SU-DHL-6 (cell line): ENCODE data around the gene PLXNC1.
A peak's percentile ranks its signal among the peaks of the same experiment; 100 is the strongest.

Experiments
- H2AFZ ChIP-seq: fragments of 200-600 bp; sonication (generic); 2 replicates; pipeline ENCODE4 v1.6.1; 2014; ENCODE audit warnings: low read depth, mild to moderate bottlenecking, moderate library complexity, mixed read lengths, antibody characterized with exemption, low read length; ENCODE audit not compliant: severe bottlenecking
- H3F3A ChIP-seq: fragments of 200-600 bp; shearing (Covaris generic); 2 replicates; pipeline ENCODE4 v1.6.0; 2016; ENCODE audit warnings: antibody characterized with exemption, mild to moderate bottlenecking; ENCODE audit not compliant: insufficient read depth
- H3K27ac ChIP-seq: fragments of 200-600 bp; sonication (generic); 2 replicates; pipeline ENCODE4 v1.5.1; 2016; ENCODE audit warnings: low read depth, mild to moderate bottlenecking, low read length, moderate library complexity, mixed read lengths
- H3K27me3 ChIP-seq: fragments of 200-600 bp; sonication (generic), shearing (Covaris generic); 2 replicates; pipeline ENCODE4 v1.6.0; 2014; ENCODE audit warnings: mild to moderate bottlenecking, low read length
- H3K36me3 ChIP-seq: fragments of 200-600 bp; sonication (generic); 2 replicates; pipeline ENCODE4 v1.6.1; 2014; ENCODE audit warnings: mild to moderate bottlenecking, low read length, mixed read lengths
- H3K4me2 ChIP-seq: fragments of 300-600, 200-600 bp; shearing (Covaris generic), sonication (generic); 2 replicates; pipeline ENCODE4 v1.6.0; 2014; ENCODE audit warnings: low read length, low read depth, mild to moderate bottlenecking; ENCODE audit not compliant: poor library complexity, severe bottlenecking
- H3K4me3 ChIP-seq: fragments of 200-600 bp; sonication (generic); 2 replicates; pipeline ENCODE4 v1.5.1; 2014; ENCODE audit warnings: antibody characterized with exemption, low read length, mild to moderate bottlenecking, mixed read lengths; ENCODE audit not compliant: insufficient read depth, poor library complexity, severe bottlenecking
- H3K79me2 ChIP-seq: fragments of 200-600 bp; sonication (generic); 2 replicates; pipeline ENCODE4 v1.6.1; 2014; ENCODE audit warnings: mild to moderate bottlenecking, low read length, moderate library complexity; ENCODE audit not compliant: insufficient read depth
- H3K9ac ChIP-seq: fragments of 200-600 bp; sonication (generic); 2 replicates; pipeline ENCODE4 v1.7.0; 2014; ENCODE audit warnings: mild to moderate bottlenecking, low read length
- H3K9me2 ChIP-seq: fragments of 200-600 bp; sonication (generic); replicated peaks from 2 replicates; pipeline ENCODE4 v1.6.1; 2014; ENCODE audit warnings: low read length; ENCODE audit not compliant: insufficient read depth
- H3K9me3 ChIP-seq: fragments of 200-600 bp; sonication (generic); 2 replicates; pipeline ENCODE4 v1.6.1; 2014; ENCODE audit warnings: low read length, mixed read lengths; ENCODE audit not compliant: insufficient read depth
- H4K20me1 ChIP-seq: fragments of 200-600 bp; sonication (generic); 2 replicates; pipeline ENCODE4 v1.6.1; 2014; ENCODE audit warnings: low read depth, mild to moderate bottlenecking, antibody characterized with exemption, low read length, moderate library complexity, mixed read lengths
- EZH2phosphoT487 ChIP-seq: fragments of 200-600 bp; sonication (generic), shearing (Covaris generic); conservative IDR thresholded peaks from 2 replicates; pipeline ENCODE4 v1.6.1; 2018; ENCODE audit warnings: mild to moderate bottlenecking, antibody characterized with exemption, low read length, moderate library complexity, mixed read lengths
- TF ChIP-seq, protein P1 (sequence below): fragments of 200-600 bp; sonication (generic); IDR thresholded peaks from one replicate; pipeline ENCODE4 v1.5.1; 2017; ENCODE audit warnings: antibody characterized with exemption, mild to moderate bottlenecking, low read length, moderate library complexity; ENCODE audit not compliant: insufficient read depth, poor library complexity, severe bottlenecking

Gene PLXNC1

DNA sequence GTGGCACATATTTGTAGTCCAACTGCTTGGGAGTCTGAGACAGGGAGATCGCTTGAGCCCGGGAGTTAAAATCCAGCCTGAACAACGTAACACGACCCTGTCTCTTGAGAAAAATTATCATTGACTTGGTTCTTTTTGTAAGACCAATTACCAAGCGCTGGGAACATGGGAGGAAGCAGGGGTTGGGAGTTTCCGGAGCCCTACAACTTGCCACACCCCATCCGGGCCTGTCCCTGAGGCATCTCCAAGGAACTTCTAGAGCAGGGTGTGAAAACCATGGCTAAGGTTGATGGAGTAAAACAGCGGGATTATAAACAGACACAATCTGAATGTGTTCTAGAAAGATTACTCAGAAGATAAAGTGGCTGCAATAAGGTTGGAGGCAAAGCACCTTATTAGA lies 10.3 kb downstream of the PLXNC1 start:
- Histone ChIP-seq H3F3A (no peaks in the 10 kb centered on the region), H3K79me2 (peaks cover 6% of the 10 kb centered on the region; the same call in 1 of the 2 replicates), H3K4me3 (no peak overlapping the region), H2AFZ (no peak overlapping the region), H3K27me3 (no peaks in the 10 kb centered on the region), H3K9me2 (no peaks in the 10 kb centered on the region), H4K20me1 (no peaks in the 10 kb centered on the region), H3K9me3 (no peaks in the 10 kb centered on the region), H3K4me2 (peak overlapping the region; percentile 57), H3K27ac (peak overlapping the region; percentile 69), H3K9ac (peak overlapping the region; percentile 19), H3K36me3 (no peaks in the 10 kb centered on the region)
- TF ChIP-seq, protein P1, sequence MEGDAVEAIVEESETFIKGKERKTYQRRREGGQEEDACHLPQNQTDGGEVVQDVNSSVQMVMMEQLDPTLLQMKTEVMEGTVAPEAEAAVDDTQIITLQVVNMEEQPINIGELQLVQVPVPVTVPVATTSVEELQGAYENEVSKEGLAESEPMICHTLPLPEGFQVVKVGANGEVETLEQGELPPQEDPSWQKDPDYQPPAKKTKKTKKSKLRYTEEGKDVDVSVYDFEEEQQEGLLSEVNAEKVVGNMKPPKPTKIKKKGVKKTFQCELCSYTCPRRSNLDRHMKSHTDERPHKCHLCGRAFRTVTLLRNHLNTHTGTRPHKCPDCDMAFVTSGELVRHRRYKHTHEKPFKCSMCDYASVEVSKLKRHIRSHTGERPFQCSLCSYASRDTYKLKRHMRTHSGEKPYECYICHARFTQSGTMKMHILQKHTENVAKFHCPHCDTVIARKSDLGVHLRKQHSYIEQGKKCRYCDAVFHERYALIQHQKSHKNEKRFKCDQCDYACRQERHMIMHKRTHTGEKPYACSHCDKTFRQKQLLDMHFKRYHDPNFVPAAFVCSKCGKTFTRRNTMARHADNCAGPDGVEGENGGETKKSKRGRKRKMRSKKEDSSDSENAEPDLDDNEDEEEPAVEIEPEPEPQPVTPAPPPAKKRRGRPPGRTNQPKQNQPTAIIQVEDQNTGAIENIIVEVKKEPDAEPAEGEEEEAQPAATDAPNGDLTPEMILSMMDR: no peak
- no peak for TF ChIP-seq EZH2phosphoT487

DNA sequence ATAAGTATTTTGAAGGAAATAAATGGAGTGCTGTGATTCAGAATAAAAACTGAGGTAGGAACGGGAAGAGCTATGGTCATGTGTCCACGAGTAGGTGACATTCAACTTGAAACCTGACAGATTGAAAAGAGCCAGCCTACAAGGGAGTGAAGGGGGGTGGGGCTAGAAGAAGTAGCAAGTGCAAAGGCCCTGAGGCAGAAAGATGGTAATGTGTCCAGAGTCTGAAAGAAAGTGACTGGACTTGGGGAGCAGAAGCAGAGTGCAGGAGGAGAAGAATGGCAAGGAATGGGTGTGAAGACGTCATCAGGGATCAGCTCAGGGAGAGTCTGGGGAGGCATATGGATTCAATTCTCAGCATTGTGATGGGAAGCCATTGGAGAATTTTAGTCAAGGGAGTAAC lies 13.7 kb downstream of the PLXNC1 start:
- no peaks in the 10 kb centered on the region for H3K27me3 ChIP-seq
- H2AFZ ChIP-seq: no peak overlapping the region
- peaks cover 6% of the 10 kb centered on the region; the same call in 1 of the 2 replicates for H3K79me2 ChIP-seq
- H3K4me2 ChIP-seq: no peak overlapping the region
- H3K36me3 ChIP-seq: no peaks in the 10 kb centered on the region
- no peaks in the 10 kb centered on the region for H4K20me1 ChIP-seq
- no peaks in the 10 kb centered on the region for H3K9me2 ChIP-seq
- no peak overlapping the region for H3K9ac ChIP-seq
- no peak overlapping the region for H3K27ac ChIP-seq
- no peaks in the 10 kb centered on the region for H3F3A ChIP-seq
- H3K4me3 ChIP-seq: no peak overlapping the region
- no peak for TF ChIP-seq EZH2phosphoT487
- TF ChIP-seq, protein P1: no peak
- H3K9me3 ChIP-seq: no peaks in the 10 kb centered on the region

DNA sequence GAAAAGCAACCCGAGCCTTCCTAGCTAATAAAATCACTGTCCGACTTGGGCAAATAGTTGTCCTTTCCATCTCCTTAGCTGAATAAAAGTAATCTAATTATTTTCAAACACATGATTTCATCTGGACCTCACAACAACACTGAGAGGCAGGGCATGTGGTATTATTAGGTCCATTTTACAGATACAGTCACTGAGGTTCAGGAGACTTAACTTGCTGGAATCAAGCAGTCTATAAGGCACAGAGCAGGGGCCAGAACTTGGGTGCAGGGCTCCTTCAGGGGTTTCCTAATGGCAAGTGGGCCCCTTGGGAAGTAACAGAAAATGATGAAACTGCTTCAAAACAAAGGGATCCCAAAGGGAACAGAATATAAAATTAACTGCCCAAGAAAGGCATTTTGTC lies 15.5 kb downstream of the PLXNC1 start:
- no peaks in the 10 kb centered on the region for H4K20me1 ChIP-seq
- H2AFZ ChIP-seq: no peak overlapping the region
- H3F3A ChIP-seq: no peaks in the 10 kb centered on the region
- no peak overlapping the region for H3K4me3 ChIP-seq
- H3K9me3 ChIP-seq: no peaks in the 10 kb centered on the region
- H3K79me2 ChIP-seq: peaks cover under 1% of the 10 kb centered on the region; the same call in 1 of the 2 replicates
- TF ChIP-seq EZH2phosphoT487: no peak
- TF ChIP-seq, protein P1: no peak
- no peak overlapping the region for H3K27ac ChIP-seq
- no peaks in the 10 kb centered on the region for H3K36me3 ChIP-seq
- H3K4me2 ChIP-seq: no peak overlapping the region
- H3K27me3 ChIP-seq: no peaks in the 10 kb centered on the region
- H3K9me2 ChIP-seq: no peaks in the 10 kb centered on the region
- no peak overlapping the region for H3K9ac ChIP-seq
